Hindlimb muscle (tissue), 1 donor: ENCODE measurements around the gene TNRC6B. TPM values are rescaled to one million over a fixed set of nuclear protein-coding genes. Genes with fewer than 3 reads are reported as not detected.
"Not testable (repeated sequence)": the region's sequence is repeated elsewhere in the genome, so short reads cannot be mapped to it uniquely, and the experiment has no call there.

Source experiments
- DNase-seq: peaks from one replicate; pipeline ENCODE4 v3.0.0-alpha.2; 2013
- polyA plus RNA-seq: library from polyadenylated mRNA; unstranded; fragments of 120-200 nt; gene quantifications from one replicate; pipeline ENCODE4 v1.2.1, GENCODE V29; 2013; ENCODE audit not compliant: insufficient read length

The TNRC6B gene
- polyA plus RNA-seq, 1 donor, result 13.1 TPM

DNA sequence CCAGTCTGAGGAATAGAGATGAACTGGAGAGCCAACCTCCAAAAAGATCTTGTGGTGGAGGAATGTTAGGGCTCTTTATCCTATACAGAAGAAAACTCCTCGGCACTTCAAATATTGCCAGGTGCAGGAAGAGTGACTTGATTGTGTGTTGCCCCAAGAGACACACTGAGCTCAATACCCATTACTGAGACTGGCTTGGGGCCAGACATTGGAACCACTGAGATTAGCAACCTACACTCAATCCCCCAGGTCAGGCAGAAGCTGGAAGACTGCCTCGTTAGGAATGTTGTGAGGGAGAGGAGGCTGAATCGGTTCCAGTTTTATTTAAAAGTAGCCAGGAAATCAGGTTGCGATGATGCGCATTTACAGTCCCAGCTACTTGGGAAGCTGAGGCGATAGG lies 190.3 kb downstream of the TNRC6B start:
- no peak for DNase-seq

DNA sequence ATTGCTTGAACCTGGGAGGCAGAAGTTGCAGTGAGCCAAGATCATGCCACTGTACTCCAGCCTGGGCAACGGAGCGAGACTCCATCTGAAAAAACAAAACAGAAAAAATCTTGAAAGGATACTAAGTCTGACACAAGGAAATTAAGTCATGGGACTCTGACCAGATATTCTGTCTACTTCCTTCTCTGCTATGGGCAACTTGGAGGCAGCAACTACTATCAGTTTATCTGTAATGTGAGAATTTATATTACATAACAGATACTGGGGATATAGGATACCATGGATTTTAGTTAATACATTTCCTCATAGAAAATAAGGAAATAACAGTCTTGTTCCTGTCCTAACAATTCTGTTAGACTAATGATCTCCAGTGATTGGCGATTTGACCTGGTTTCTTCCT lies 191.1 kb downstream of the TNRC6B start:
- DNase-seq, result no peak

DNA sequence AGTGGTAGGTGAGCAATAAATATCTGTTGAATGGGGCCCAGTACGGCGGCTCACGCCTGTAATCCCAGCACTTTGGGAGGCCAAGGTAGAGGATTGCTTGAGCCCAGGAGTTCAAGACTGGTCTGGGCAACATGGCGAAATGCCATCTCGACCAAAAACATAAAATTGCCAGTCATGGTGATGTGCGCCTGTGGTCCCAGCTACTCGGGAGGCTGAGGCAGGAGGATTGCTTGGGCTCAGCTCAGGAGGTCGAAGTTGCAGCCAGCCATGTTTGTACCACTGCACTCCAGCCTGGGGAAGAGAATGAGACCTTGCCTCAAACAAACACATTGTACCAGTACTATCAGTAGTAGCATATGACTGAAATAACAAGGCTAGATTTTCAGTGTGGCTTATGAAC lies 196.8 kb downstream of the TNRC6B start:
- DNase-seq, result no peak

DNA sequence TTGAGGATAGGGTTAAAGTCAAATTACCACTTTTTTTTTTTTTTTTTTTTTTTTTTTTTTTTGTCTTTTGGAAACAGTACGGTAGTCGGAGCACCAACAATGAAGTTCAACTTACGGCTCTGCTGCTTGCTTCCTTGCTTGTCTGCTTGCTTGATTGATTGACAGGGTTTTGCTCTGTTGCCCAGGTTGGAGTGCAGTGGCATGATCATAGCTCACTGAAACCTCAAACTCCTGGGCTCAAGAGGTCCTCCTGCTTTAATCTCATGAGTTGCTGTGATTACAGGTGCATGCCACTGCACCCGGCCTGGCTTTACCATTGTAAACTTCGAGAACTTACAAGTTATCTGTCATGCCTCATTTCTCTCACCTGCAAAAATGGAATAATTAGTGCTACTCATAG lies 198.4 kb downstream of the TNRC6B start:
- DNase-seq, result no peak

DNA sequence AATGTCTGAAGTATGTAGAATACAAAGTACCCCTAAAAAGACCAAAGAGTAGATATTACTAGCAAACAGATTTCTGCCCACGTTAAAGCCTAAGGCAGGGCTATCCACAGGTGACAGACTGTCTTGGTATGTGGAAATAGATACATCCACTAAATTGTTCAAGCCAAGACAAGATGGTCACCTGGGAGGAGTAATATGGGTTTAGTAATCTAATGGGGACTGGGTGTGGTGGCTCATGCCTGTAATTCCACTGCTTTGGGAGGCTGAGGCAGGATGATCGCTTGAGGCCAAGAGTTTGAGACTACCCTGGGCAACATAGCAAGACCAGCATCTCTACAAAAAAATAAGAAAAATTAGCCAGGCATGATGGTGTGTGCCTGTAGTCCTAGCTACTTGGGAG lies 200.2 kb downstream of the TNRC6B start:
- no peak for DNase-seq

DNA sequence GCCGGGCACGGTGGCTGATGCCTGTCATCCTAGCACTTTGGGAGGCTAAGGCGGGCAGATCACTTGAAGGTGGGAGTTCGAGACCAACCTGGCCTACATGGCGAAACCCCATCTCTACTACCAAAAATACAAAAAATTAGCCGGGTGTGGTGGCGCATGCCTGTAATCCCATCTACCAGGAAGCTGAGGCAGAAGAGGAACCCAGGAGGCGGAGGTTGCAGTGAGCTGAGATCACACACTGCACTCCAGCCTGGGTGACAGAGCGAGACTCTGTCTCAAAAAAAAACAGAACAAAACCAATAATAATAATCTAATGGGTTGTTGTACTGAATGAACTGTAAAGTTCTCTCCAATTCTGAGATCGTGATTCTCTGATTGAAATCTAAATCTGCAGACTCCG lies 200.7 kb downstream of the TNRC6B start:
- not testable (repeated sequence) for DNase-seq

DNA sequence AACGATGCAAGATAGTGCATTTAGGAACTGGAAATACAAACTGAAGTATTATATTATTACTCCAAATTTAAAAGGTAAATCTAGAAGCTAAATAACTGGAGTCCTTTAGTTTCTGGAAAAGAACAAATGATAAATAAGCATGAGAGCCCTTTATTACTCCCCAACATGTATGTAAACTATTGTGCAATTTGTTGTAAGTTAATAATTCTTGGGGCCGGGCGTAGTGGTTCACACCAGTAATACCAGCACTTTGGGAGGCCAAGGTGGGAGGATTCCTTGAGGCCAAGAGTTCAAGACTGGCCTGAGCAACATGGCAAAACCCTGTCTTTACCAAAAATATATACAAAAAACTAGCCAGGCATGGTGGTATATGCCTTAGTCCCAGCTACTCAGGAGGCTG lies 203.7 kb downstream of the TNRC6B start:
- no peak for DNase-seq

DNA sequence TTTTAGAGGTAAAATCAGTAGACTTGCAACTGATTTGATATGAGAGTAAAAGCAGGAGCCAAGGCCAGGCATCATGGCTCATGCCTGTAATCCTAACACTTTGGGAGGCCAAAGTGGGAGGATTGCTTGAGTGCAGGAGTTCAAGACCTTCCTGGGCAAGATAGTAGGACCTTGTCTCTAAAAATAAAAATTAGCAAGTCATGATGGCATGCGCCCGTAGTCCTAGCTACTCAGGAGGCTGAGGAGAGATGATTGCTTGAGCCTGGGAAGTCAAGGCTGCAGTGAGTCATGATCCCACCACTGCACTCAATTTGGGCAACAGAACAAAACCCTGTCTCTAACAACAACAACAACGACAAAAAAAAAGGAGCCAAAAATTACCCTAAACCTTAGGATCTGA lies 206.2 kb downstream of the TNRC6B start:
- no peak for DNase-seq

DNA sequence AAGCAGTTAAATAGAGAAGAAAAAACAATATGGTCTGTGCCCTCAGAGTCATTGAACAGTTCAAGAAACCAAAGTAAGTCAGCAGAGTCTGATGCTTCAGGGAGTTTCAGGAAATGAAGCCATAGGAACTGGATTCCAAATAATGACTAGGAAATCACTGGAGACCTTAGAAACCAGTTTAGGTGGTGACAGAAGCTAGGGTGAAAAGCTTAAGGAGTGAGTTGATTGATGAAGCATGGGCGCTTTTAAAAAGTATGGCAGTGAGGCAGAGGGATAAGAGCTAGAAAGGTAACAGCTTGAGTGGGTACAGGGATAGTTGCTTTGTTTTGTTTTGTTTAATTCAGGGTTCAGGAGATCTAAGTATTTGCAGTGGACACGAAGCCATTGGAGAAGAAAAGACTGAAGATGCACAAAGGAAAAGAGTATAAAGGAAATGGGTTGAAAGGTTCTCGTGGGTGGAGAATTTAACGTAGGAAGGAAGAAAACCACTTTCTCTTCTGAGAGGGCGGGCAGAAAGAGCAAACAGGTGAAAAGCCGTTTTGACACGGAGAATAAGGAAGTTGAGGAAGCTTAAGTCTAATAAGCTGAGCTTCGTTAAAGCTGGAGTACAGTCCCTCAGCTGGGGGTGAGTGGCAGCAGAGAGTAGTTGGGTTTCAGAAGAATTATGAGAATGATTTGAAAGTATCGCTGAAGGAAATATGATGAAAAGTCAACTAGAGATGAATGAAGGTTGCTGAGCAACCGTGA lies 207.5 kb downstream of the TNRC6B start:
- no peak for DNase-seq

Other genes starting within 250 kb of the TNRC6B start
- not detected for gene TMA7B, start 217.5 kb upstream of the TNRC6B start, polyA plus RNA-seq
- gene FAM83F, start 183.0 kb upstream of the TNRC6B start, polyA plus RNA-seq, result 0.10 TPM
- 208 TPM for gene ADSL, start 168.6 kb downstream of the TNRC6B start, polyA plus RNA-seq
- gene SGSM3, start 192.7 kb downstream of the TNRC6B start, polyA plus RNA-seq, result 66.3 TPM